ENCODE measurements around the gene TBC1D5. TPM values are rescaled to one million over a fixed set of nuclear protein-coding genes. Genes with fewer than 3 reads are reported as not detected.

The TBC1D5 gene
- polyA plus RNA-seq, 3 donors, result 8.9 to 25.6 (median 18.1) TPM

- no peak overlapping the region for H3K27ac ChIP-seq (ENCODE audit: low read depth, low read length)
- 68 to 75% (median 72%) methylated on average over 3 of the region's 3 CpGs for WGBS, 3 donors
Measured at GRCh38 chr3:17579289-17580031, 163.0 kb downstream of the TBC1D5 start.

- no peak overlapping the region for H3K27ac ChIP-seq (ENCODE audit: low read depth, low read length)
- 51 to 61% (median 59%) methylated on average over 4 of the region's 4 CpGs for WGBS, 3 donors
Measured at GRCh38 chr3:17577796-17578520, 164.5 kb downstream of the TBC1D5 start.

DNA sequence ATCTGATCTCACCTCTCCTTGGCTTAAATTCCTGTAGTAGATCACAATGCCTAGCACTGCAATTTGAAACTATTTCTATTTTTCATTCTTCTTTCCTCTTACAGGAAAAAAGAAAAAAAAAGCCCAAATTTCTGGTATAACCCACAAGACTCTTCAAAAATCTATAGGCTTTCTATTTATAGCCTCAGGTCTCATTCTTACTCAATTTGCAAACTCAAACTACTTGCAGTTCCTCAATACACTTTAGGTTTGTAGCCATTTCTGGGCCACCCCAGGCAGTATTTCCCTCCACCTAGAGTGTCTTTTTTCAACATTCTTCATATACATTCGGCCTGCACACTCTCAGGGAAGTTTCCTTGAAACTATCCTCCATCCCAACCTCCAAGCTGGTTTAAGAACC lies 169.0 kb downstream of the TBC1D5 start:
- WGBS, 3 donors, result 76 to 88% (median 86%) methylated on average over 1 of the region's 1 CpG

DNA sequence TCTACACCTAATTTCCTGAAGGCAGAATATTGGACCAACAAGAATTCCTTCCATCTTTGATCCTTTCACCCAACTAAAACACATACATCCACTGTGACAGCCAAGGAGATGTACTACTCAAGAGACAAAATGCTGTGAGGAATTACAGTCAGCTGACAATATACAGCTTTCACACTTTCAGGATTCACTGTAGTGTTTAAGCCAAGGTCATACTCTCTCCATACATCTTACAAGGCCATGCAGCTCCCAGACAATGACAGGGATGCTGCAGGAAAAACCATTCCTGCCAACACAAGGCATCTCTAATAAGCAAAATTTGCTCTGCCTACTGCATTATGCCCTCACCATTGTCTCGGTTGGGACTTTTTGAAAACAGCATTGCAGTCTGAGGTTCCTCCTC lies 170.7 kb downstream of the TBC1D5 start:
- no peak overlapping the region for H3K27ac ChIP-seq (ENCODE audit: low read depth, low read length)
- WGBS, 3 donors, result 86 to 96% (median 88%) methylated on average over 1 of the region's 1 CpG

More for the DNA sequence above, 169.0 kb downstream of the TBC1D5 start:
- no peak overlapping the region for H3K27ac ChIP-seq (ENCODE audit: low read depth, low read length)

DNA sequence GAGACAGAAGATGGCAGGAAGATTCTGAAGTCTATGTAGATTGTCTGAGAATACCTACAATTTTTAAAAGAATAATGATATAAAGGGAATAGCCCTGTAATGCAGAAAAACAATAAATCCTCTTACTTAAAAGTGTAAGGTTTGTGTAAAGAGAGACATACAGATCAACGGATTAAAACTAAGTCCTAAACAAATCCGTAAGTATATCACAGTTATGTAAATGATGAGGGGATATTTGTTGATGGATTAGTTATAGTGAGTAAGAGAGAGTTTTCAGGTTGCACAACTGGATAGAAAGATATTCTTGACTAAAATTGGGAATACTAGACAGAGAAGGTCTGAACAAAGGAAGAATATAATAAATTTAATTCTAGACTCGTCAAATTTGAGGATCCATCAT lies 179.6 kb downstream of the TBC1D5 start:
- 89 to 96% (median 95%) methylated on average over 3 of the region's 3 CpGs for WGBS, 3 donors
- H3K27ac ChIP-seq (ENCODE audit: low read depth, low read length), result no peak overlapping the region

- no peak overlapping the region for H3K27ac ChIP-seq (ENCODE audit: low read depth, low read length)
- WGBS, 3 donors, result 95 to 98% (median 98%) methylated on average over 3 of the region's 3 CpGs
Measured at GRCh38 chr3:17558565-17558964, 183.9 kb downstream of the TBC1D5 start.

- WGBS, 3 donors, result 88 to 96% (median 92%) methylated on average over 1 of the region's 1 CpG
- no peak overlapping the region for H3K27ac ChIP-seq (ENCODE audit: low read depth, low read length)
Measured at GRCh38 chr3:17557749-17558463, 184.5 kb downstream of the TBC1D5 start.

DNA sequence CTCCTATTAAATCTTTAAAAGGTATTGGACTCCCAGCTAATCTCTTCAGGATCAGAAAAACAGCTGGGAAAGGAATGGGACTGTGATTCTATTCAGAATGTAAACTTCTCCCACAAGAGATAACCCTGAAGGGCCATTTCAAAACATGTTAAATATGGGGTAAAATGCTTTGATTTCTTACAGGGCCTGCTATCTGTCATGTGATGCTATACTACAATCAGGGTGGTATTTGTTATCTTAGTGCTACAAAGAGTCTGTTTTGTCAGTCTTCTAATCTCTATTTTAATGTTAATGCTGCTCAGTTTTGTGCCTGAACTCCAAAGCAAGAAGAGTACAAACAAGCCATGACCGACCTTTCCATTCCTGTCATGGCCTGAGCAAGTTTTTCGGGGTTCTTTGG lies 186.9 kb downstream of the TBC1D5 start:
- 91 to 98% (median 94%) methylated on average over 2 of the region's 2 CpGs for WGBS, 3 donors
- no peak overlapping the region for H3K27ac ChIP-seq (ENCODE audit: low read depth, low read length)

DNA sequence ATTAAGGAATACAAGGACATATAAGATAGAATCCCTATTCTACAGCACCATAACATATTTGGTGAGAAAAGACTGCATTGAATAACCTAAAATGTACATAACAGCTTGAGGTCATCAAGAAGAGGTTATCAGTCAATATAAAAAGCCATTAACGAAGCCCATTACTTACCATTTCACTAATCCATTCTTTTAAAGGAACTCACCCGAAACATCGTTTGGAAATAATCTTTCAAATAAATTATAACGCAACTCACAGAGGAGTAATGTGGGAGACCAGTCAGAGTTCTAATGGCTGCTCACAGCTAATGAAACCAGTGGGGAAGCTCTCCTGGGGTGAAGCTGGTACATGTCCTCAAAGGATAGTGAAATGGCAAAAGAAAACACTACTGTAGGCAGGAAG lies 188.4 kb downstream of the TBC1D5 start:
- 93 to 95% (median 94%) methylated on average over 4 of the region's 4 CpGs for WGBS, 3 donors

DNA sequence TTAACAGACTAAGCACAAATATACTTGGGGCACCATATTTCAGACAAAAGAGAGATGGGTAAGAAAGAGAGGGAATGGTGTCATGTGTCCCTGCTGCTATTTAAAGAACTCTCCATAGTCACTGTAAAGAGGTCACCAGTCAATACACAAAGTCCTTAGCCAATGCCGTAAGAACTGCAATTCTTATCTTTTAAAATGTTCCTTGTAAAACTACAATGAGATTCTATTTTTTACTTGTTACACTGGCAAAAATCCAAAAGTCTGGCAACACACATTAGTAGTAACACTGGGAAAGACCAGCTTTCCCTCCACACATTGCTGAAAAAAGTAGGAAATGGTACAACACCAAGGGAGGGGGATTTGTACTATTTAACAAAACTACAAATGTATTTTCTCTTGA lies 189.4 kb downstream of the TBC1D5 start:
- 24 to 64% (median 49%) methylated on average over 1 of the region's 1 CpG for WGBS, 3 donors
- no peak overlapping the region for H3K27ac ChIP-seq (ENCODE audit: low read depth, low read length)

More for the DNA sequence above, 188.4 kb downstream of the TBC1D5 start:
- no peak overlapping the region for H3K27ac ChIP-seq (ENCODE audit: low read depth, low read length)

GRCh38 chr3:17552351-17552750 lies 190.1 kb downstream of the TBC1D5 start:
- no peak overlapping the region for H3K27ac ChIP-seq (ENCODE audit: low read depth, low read length)

DNA sequence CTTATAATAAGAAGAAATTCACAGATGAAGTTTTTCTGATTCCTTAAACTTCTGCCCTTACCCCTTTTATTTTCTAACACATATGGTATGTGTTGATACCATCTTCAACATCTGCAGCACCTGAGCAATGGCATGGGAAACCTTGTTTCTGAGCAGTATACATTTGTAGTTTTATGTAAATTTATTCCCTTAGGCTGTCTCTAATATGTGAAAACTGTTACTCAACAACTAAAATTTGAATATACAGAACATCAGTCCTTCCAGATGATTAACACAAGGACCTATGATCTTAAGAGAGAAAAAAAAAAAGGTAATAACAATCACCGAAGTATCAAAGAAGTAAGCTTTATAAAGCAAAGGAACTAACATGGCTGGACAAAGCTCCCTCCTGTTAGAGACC lies 190.5 kb downstream of the TBC1D5 start:
- WGBS, 3 donors, result 94 to 97% (median 97%) methylated on average over 1 of the region's 1 CpG
- H3K27ac ChIP-seq (ENCODE audit: low read depth, low read length), result no peak overlapping the region

GRCh38 chr3:17551333-17551732 lies 191.1 kb downstream of the TBC1D5 start:
- no peak overlapping the region for H3K27ac ChIP-seq (ENCODE audit: low read depth, low read length)
- 71 to 85% (median 71%) methylated on average over 2 of the region's 2 CpGs for WGBS, 3 donors

- H3K27ac ChIP-seq (ENCODE audit: low read depth, low read length), result no peak overlapping the region
Measured at GRCh38 chr3:17550624-17551023, 191.8 kb downstream of the TBC1D5 start.

- WGBS, 3 donors, result 92 to 96% (median 93%) methylated on average over 10 of the region's 10 CpGs
- no peak overlapping the region for H3K27ac ChIP-seq (ENCODE audit: low read depth, low read length)
Measured at GRCh38 chr3:17546500-17547255, 195.8 kb downstream of the TBC1D5 start.

- WGBS, 3 donors, result 95 to 99% (median 95%) methylated on average over 2 of the region's 2 CpGs
- H3K27ac ChIP-seq (ENCODE audit: low read depth, low read length), result no peak overlapping the region
Measured at GRCh38 chr3:17544632-17545031, 197.8 kb downstream of the TBC1D5 start.

DNA sequence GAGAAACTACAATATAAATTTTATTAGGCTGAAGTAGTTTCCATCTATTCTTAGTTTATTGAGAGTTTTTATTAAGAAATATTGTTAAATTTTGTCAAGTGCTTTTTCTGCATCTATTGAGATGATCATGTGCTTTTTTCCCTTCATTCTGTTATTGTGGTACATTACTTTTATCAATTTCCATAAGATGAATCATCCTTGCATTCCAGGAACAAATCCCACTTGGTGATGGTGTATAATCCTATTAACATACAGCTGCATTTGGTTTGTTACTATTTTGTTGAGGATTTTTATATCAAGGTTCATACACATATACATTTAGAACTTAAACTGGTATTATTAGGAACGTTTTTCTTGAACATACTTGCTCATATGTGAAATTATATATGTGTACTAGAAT lies 199.8 kb downstream of the TBC1D5 start:
- 88 to 95% (median 93%) methylated on average over 1 of the region's 1 CpG for WGBS, 3 donors

GRCh38 chr3:17539436-17539835 lies 203.0 kb downstream of the TBC1D5 start:
- WGBS, 3 donors, result 95 to 97% (median 97%) methylated on average over 3 of the region's 3 CpGs
- H3K27ac ChIP-seq (ENCODE audit: low read depth, low read length), result no peak overlapping the region

More for the DNA sequence above, 199.8 kb downstream of the TBC1D5 start:
- H3K27ac ChIP-seq (ENCODE audit: low read depth, low read length), result no peak overlapping the region

- H3K27ac ChIP-seq (ENCODE audit: low read depth, low read length), result no peak overlapping the region
- WGBS, 3 donors, result 28 to 58% (median 57%) methylated on average over 2 of the region's 2 CpGs
Measured at GRCh38 chr3:17535274-17535673, 207.2 kb downstream of the TBC1D5 start.

Measured in adipose tissue (tissue), 3 donors.